NCI-H460 (cell line): ENCODE measurements around the gene TSC1. TPM values are rescaled to one million over a fixed set of nuclear protein-coding genes. Genes with fewer than 3 reads are reported as not detected.

Source experiments
- DNase-seq: peaks from one replicate; pipeline ENCODE4 v3.0.0-alpha.2; 2016; ENCODE audit warnings: low read depth; ENCODE audit errors: extremely low read depth
- total RNA-seq: library from RNA; depleted of rRNA; stranded (reverse); fragments of >200 nt; shearing (Covaris generic); gene quantifications from 2 replicates; pipeline ENCODE4 v1.2.3, GENCODE V29; 2014

Gene TSC1
- total RNA-seq, 1 experiment from 2014 or later, result 34.1 TPM

GRCh38 chr9:132873403-132873802 is 71.0 kb downstream of the TSC1 start:
- DNase-seq, result no peak

GRCh38 chr9:132869266-132869665 is 75.2 kb downstream of the TSC1 start:
- no peak for DNase-seq

- no peak for DNase-seq
These were observed 77.5 kb downstream of the TSC1 start for GRCh38 chr9:132866898-132867297.

GRCh38 chr9:132864691-132865090 is 79.7 kb downstream of the TSC1 start:
- no peak for DNase-seq

- DNase-seq, result no peak
These were observed 80.1 kb downstream of the TSC1 start for GRCh38 chr9:132864277-132864676.

- no peak for DNase-seq
These were observed 81.3 kb downstream of the TSC1 start for GRCh38 chr9:132863096-132863495.

- no peak for DNase-seq
These were observed 81.9 kb downstream of the TSC1 start for GRCh38 chr9:132862533-132862932.

- no peak for DNase-seq
These were observed 82.8 kb downstream of the TSC1 start for GRCh38 chr9:132861666-132862065.

- no peak for DNase-seq
These were observed 85.7 kb downstream of the TSC1 start for GRCh38 chr9:132858751-132859150.

- DNase-seq, result no peak
These were observed 86.6 kb downstream of the TSC1 start for GRCh38 chr9:132857616-132858342.

GRCh38 chr9:132857031-132857430 is 87.4 kb downstream of the TSC1 start:
- no peak for DNase-seq

GRCh38 chr9:132855904-132856303 is 88.5 kb downstream of the TSC1 start:
- no peak for DNase-seq

GRCh38 chr9:132854832-132855231 is 89.6 kb downstream of the TSC1 start:
- no peak for DNase-seq

GRCh38 chr9:132853482-132853881 is 90.9 kb downstream of the TSC1 start:
- DNase-seq, result no peak

- DNase-seq, result no peak
These were observed 95.2 kb downstream of the TSC1 start for GRCh38 chr9:132849185-132849706.

- no peak for DNase-seq
These were observed 97.4 kb downstream of the TSC1 start for GRCh38 chr9:132846918-132847515.

- no peak for DNase-seq
These were observed 98.1 kb downstream of the TSC1 start for GRCh38 chr9:132846109-132846917.

GRCh38 chr9:132842124-132843044 is 102.0 kb downstream of the TSC1 start:
- DNase-seq, result no peak
